Activated naive CD4-positive, alpha-beta T cell (primary cell): Measurements from ENCODE around the gene MSLN.
A peak's percentile ranks its signal among the peaks of the same experiment; 100 is the strongest.
"Not testable (repeated sequence)": the region's sequence is repeated elsewhere in the genome, so short reads cannot be mapped to it uniquely, and the experiment has no call there.

Experiments
- DNase-seq, 4 experiments: peaks; one replicate each; lab custom pipeline; 2025; lab: John Stamatoyannopoulos, UW

The MSLN gene

DNA sequence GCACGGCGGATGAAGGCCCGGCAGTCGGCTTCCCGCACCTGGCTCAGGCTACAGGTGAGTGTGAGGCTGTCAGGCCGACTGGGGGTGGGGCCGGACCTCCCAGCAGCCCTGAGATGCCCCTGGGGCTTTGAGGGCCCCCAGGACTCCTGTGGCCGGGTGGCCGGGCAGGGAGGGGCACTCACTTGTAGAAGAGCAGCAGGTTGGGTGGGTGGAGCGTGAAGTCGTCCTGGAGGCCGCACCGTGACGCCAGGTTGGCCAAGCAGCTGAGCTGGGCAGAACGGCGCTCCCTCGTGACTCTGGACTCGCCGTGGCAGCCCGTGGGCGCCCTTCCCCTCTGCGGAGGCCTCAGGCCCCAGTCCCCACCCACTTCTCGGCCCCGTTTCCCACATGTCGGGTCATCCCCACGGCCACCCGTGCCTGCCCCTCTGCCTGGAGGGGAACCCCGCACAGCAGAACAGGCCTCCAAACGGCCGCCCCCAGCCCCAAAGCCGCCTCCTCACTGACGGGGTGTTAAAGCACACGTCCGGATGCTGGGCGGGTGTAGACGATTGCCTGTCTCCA lies 14.8 kb downstream of the MSLN start:
- DNase-seq, result no peak

DNA sequence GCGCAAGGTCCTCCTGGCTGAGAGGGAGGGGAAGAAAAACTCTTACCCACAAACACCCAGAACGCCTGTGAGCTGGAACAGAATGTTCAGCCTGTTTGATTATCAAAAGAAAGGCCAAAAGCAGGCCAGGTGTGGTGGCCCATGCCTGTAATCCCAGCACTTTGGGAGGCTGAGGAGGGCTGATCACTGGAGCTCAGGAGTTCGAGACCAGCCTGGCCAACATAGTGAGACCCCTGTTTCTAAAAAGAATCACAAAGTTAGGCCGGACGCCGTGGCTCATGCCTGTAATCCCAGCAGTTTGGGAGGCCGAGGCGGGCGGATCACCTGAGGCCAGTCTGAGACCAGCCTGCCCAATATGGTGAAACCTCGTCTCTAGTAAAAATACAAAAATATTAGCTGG lies 15.8 kb downstream of the MSLN start:
- DNase-seq, result not testable (repeated sequence)

- DNase-seq, result no peak
Observed at GRCh38 chr16:776824-777223, 16.3 kb downstream of the MSLN start.

DNA sequence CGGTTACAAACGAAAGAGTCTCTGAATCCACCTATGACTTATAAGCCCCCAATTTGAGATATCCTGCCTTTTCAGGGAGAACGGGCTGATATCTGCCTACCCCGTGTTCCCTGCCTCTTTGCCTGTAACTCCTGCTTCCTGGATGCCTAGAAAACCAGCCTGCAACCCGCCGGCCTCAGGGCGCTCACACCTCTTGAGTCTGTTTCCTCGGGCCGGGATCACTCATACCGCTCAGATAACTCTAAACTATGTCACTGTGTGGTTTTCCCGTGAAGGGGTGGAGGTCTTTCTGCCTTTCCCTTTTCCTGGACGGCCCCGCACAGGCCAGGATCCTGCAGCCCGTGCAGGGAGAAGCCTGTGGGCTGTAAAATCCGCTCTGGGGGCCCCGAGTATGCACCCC lies 17.3 kb downstream of the MSLN start:
- no peak for DNase-seq

DNA sequence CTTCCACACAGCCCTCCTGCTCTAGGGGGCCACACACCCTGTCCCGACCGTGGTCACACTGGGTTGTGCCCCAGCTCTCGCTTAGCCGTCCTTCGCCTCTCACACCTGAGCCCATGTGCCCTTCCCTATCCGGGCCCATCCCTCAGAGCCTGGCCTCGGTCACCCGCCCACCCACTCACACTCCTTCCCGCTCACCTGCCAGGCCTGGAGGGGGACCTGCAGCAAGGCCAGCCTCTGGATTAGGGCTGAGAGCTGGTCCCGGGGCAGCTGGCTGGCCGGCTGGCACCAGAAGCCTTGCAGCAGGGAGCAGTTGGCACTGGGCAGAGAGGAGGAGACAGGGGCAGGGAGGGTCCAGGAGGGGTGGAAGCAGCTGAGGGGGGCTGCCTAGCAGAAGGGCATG lies 17.9 kb downstream of the MSLN start:
- DNase-seq, result no peak

DNA sequence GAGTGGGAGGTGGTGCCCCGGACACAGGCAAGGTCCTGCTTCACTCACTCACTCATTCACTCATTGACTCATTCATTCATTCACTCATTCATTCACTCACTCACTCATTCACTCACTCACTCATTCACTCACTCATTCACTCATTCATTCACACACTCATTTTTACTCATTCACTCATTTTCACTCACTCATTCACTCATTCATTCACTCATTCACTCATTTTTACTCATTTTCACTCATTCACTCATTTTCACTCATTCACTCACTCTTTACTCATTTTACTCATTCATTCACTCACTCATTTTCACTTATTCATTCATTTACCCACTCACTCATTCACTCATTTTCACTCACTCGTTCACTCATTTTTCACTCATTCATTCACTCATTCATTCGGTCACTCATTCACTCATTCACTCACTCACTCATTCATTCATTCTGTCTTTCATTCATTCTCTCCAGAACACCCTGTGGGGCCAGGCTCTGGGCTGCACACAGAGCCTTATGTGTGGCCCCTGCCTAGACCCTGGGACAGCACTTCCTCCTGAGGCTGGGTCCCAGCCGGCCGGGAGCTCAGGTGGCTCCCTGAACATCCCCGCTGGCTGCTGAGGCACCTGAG lies 18.5 kb downstream of the MSLN start:
- DNase-seq, result no peak

DNA sequence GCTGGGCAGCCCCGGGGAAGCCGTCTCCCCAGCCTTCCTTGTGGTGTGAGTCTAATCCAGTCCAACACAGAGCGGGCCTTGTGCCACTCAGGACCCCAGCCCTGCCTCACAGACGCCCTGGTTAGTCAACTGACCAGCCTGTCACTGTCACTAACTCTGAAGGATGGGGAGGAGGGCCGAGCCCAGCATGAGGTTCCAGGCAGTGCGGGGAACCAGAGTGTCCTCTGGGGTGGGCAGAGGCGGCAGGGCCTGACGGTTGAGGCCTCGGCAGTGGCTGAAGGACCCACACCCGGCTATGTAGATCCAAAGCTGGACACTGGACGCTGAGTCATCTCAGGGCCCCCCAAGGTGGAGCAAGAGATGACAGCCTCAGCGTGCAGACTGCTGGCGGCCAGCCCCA lies 19.0 kb downstream of the MSLN start:
- no peak for DNase-seq

- no peak for DNase-seq
Observed at GRCh38 chr16:780296-780695, 19.8 kb downstream of the MSLN start.

DNA sequence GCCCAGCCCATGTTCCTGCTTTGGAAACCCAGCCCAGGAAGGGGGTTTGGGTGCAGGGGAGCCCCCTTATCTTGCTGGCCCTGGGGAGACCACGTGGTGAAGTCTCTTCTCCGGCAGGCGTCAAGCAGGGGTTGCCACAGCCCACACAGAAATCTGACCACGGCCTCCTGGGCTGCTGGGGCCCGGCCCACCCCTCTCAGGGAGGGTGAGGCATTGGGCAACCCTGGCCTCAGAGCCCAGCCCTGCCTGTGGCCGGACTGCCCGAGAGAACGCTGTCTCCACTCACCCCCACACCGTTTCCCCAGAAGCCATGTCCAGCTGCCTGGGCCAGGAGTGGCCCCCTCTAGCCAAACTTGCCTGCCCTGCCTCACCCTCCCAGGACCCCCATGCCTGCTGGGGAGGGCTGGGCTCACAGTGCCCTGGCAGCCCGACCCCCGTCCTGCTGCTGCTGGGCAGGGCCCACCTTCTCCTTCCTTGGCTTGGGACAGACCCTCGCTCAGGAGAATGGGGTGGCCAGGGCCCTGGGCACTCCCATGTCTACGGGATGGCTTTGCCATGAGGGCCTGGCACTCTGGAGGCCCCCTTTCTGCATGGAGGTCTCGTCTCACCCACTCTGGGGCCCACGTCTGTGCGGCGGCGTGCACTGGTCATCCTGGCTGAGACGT lies 20.9 kb downstream of the MSLN start:
- DNase-seq, result no peak

DNA sequence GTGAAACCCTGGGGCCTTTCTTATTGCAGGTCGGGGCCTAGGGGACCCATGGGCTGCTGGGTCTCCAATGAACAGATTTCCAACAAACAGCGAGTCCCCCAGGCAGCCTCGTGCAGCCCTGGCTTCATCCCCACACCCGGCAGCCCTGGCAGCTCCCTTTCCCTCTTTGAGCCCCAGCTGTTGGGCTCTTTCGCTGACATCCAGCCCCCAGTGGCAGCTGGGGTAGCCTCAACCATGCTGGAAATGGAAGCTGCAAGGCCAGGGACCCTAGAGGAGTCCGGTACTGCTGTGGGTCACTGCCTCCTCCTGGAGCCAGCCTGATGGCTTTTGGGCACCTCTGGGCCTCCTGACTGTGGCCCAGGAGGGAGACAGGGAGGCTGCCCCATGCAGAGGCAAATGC lies 21.7 kb downstream of the MSLN start:
- DNase-seq, result no peak

- no peak for DNase-seq
Observed at GRCh38 chr16:782766-783403, 22.4 kb downstream of the MSLN start.

GRCh38 chr16:783404-784161 lies 23.0 kb downstream of the MSLN start:
- no peak for DNase-seq

DNA sequence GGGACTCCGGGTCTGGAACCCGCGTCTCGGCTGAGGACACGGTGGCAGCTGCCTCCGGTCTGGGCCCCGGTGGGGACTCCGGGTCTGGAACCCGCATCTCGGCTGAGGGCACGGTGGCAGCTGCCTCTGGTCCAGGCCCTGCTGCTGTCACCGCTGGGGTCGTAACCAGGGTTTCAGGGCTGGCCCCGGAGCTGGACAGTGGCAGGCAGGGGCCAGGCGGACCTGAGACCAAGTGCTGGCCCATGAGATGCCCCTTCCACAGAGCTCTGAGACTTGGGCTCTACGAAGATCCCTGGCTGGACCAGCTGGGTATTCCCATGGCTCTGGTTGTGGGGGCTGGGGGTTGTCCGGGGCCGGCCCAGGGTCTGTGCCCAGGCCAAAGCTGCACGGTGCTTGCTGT lies 23.9 kb downstream of the MSLN start:
- DNase-seq, result no peak

GRCh38 chr16:785563-786535 lies 25.3 kb downstream of the MSLN start:
- DNase-seq, result peak; percentile 33 to 73 (median 62)

DNA sequence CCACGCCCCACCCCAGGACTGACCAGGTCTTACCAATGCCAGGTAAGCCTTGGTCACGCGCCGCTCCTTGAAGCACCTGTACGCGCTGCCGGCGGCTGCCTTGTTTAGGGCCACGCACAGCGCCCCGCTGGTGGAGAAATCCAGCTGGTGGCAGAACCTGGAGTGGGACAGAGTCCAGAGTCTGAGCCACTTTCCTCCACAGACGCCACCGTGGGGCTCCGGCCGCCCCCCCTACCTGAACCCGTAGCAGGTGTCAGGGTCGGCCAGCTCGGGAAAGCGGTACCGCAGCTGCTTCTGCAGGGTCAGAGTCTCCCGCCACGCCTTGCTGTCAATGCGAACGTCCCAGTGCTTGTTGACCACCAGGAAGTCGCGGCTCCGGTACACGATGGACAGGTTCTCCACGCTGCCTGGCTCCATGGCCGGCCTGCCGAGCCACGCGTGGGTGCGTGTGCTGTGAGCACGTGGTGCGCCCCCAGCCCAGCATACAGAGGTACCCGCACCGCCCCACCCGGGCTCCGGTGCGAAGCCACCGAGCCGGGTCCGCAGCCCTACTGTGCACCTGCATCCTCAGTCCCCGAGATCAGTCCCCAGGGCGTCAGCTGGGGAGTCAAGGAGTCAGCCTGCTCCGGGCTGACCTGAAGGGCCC lies 26.9 kb downstream of the MSLN start:
- no peak for DNase-seq

GRCh38 chr16:787978-788398 lies 27.5 kb downstream of the MSLN start, which contains the start of gene RPUSD1:
Gene RPUSD1, minus strand, starts transcription at chr16:788381. Its CDS starts 644 bp downstream, at chr16:787737.
- DNase-seq, result no peak

DNA sequence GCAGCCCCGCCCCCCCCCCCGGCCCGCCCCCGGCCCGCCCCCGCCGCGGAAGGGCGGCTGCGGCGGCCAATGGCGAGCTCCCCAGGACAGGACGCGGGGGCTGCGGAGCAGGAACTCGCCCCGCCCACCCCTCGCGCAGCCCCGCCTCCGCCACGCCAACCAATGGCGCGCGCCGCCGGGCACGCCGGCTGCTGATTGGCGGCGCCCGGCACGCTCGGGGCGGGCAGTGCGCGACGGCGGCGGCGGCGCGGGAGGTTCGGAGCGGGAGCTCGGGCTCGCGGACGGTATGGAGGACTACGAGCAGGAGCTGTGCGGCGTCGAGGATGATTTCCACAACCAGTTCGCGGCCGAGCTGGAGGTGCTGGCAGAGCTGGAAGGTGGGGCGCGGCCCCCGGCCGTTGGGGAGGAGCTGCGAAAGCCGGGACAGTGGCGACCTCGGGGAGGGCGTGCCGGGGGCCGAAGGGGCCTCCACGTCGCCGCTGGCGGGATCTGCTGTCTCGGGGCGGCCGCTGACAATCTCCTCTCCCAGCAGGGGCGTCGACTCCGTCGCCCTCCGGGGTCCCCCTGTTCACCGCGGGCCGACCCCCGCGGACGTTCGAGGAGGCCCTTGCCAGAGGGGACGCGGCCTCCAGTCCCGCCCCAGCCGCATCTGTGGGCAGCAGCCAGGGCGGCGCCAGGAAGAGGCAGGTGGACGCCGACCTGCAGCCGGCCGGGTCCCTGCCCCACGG lies 28.0 kb downstream of the MSLN start, which contains the start of gene CHTF18:
Gene CHTF18, plus strand, starts transcription at position 222 of the 728 bp plus-strand sequence. Its CDS starts 65 bp downstream, at position 287.
- peak; percentile 77 to 93 (median 84) for DNase-seq

DNA sequence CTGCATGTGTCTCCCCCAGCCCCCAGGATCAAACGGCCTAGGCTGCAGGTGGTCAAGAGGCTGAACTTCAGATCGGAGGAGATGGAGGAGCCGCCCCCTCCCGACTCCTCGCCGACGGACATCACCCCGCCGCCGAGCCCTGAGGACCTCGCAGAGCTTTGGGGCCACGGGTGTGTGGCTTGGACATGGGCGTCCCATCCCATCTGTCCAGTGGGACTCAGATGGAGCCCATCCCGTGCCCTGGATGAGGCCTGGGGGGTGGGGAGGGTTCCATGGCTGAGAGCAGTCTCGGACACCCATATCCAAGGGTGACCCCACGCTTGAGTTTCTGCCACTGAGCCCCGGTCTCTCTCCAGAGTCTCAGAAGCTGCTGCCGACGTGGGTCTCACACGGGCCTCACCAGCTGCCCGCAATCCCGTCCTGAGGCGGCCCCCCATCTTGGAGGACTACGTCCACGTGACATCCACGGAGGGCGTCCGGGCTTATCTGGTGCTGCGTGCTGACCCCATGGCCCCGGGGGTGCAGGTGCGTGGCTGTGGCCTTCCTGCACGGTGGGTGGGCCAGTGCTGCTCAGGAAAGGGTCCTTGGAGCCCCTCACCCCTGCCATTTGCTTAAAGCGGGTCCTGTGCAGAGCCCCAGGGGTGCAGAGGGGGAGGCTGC lies 28.8 kb downstream of the MSLN start:
- DNase-seq, result no peak

DNA sequence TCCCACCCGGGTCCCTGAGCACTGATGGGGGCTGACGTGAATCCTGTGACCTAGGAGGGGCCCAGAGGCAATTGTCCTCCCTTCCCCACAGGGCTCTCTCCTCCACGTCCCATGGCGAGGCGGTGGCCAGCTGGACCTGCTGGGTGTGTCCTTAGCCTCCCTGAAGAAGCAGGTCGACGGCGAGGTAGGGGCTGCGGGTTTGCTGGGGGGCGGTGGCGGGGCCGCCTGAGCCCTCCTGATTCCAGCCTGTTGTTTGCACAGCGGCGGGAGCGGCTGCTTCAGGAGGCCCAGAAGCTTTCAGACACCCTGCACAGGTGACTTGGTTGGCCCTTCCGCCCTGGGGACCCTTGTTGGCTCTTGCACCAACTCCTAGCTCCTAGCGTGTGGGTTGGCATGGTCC lies 29.6 kb downstream of the MSLN start:
- DNase-seq, result no peak
